HG03565 (cell line): ENCODE data around the gene GNG4.
"Not testable (repeated sequence)": the region's sequence is repeated elsewhere in the genome, so short reads cannot be mapped to it uniquely, and the experiment has no call there.

Source experiments
- ATAC-seq: cut with Tn5 transposase; IDR thresholded peaks from one replicate; pipeline ENCODE4 v1.9.1; 2021; ENCODE audit warnings: mild to moderate bottlenecking, moderate library complexity; ENCODE audit not compliant: unreplicated experiment

GNG4 gene

GRCh38 chr1:235546369-235547155 lies 103.0 kb downstream of the GNG4 start:
- ATAC-seq: not testable (repeated sequence)

- no peak for ATAC-seq
Observed at GRCh38 chr1:235545292-235545930, 104.2 kb downstream of the GNG4 start.

GRCh38 chr1:235542845-235543244 lies 106.7 kb downstream of the GNG4 start:
- ATAC-seq: not testable (repeated sequence)

- ATAC-seq: no peak
Observed at GRCh38 chr1:235533476-235534168, 116.0 kb downstream of the GNG4 start.

- ATAC-seq: no peak
Observed at GRCh38 chr1:235532360-235532759, 117.2 kb downstream of the GNG4 start.

GRCh38 chr1:235527196-235527814 lies 122.3 kb downstream of the GNG4 start:
- ATAC-seq: no peak

GRCh38 chr1:235525314-235525713 lies 124.3 kb downstream of the GNG4 start:
- no peak for ATAC-seq

- ATAC-seq: no peak
Observed at GRCh38 chr1:235516862-235517446, 132.6 kb downstream of the GNG4 start.

- no peak for ATAC-seq
Observed at GRCh38 chr1:235515844-235516512, 133.6 kb downstream of the GNG4 start.

GRCh38 chr1:235513495-235514366 lies 135.9 kb downstream of the GNG4 start:
- ATAC-seq: no peak

GRCh38 chr1:235511470-235512240 lies 137.9 kb downstream of the GNG4 start:
- no peak for ATAC-seq

- ATAC-seq: no peak
Observed at GRCh38 chr1:235510823-235511222, 138.8 kb downstream of the GNG4 start.

GRCh38 chr1:235507623-235508022 lies 142.0 kb downstream of the GNG4 start:
- no peak for ATAC-seq

GRCh38 chr1:235504494-235505222 lies 144.9 kb downstream of the GNG4 start:
- ATAC-seq: peak; percentile 82

- peak; percentile 26 for ATAC-seq
Observed at GRCh38 chr1:235504122-235504493, 145.5 kb downstream of the GNG4 start, which contains the start of gene B3GALNT2. TSS of gene B3GALNT2 (minus strand) at chr1:235504452. CDS start at chr1:235504252, 200 bp downstream.

- ATAC-seq: no peak
Observed at GRCh38 chr1:235503403-235504121, 146.0 kb downstream of the GNG4 start.
